Astrocyte (in vitro differentiated cells and primary cell): ENCODE measurements around the gene TNXB. TPM values are rescaled to one million over a fixed set of nuclear protein-coding genes. Genes with fewer than 3 reads are reported as not detected.

Experiments
- DNase-seq: peaks from one replicate; pipeline ENCODE4 v3.0.0-alpha.2; 2010; ENCODE audit warnings: low read depth
- FAIRE-seq: peaks from 2 replicates; lab custom pipeline; 2011; peaks lifted over from hg19 to GRCh38; lab: Jason Lieb, UNC
- H2AFZ ChIP-seq: 2 replicates; pipeline ENCODE4 v1.6.0; 2012; ENCODE audit warnings: low read depth, low read length, inconsistent platforms
- H3K27ac ChIP-seq: 2 replicates; pipeline ENCODE4 v1.5.1; 2011; ENCODE audit warnings: low read depth, low read length, inconsistent platforms
- H3K27me3 ChIP-seq: 2 replicates; pipeline ENCODE4 v1.6.0; 2011; ENCODE audit warnings: low read length, inconsistent platforms; ENCODE audit not compliant: insufficient read depth
- H3K36me3 ChIP-seq: 2 replicates; pipeline ENCODE4 v1.5.1; 2011; ENCODE audit warnings: low read length, inconsistent platforms; ENCODE audit not compliant: insufficient read depth
- H3K4me1 ChIP-seq: 2 replicates; pipeline ENCODE4 v1.5.1; 2011; ENCODE audit warnings: low read length, inconsistent platforms; ENCODE audit not compliant: insufficient read depth
- H3K4me2 ChIP-seq: 2 replicates; pipeline ENCODE4 v1.6.0; 2012; ENCODE audit warnings: low read length, inconsistent platforms
- H3K4me3 ChIP-seq: 2 replicates; pipeline ENCODE4 v1.5.1; 2011; ENCODE audit warnings: low read depth, mild to moderate bottlenecking, low read length, inconsistent platforms; ENCODE audit not compliant: insufficient read depth
- H3K79me2 ChIP-seq: 2 replicates; pipeline ENCODE4 v1.6.0; 2012; ENCODE audit warnings: mild to moderate bottlenecking, low read length, inconsistent platforms; ENCODE audit not compliant: insufficient read depth
- H3K9ac ChIP-seq: 2 replicates; pipeline ENCODE4 v1.6.0; 2012; ENCODE audit warnings: mild to moderate bottlenecking, low read length, inconsistent platforms
- H3K9me3 ChIP-seq: 2 replicates; pipeline ENCODE4 v1.5.1; 2012; ENCODE audit warnings: low read depth, mild to moderate bottlenecking, low read length, inconsistent platforms; ENCODE audit not compliant: insufficient read depth
- H4K20me1 ChIP-seq: 2 replicates; pipeline ENCODE4 v1.6.0; 2012; ENCODE audit warnings: low read length, inconsistent platforms; ENCODE audit not compliant: insufficient read depth
- H3K27ac Mint-ChIP-seq: one replicate; pipeline ENCODE4 v1.8.0; 2021; ENCODE audit warnings: mild to moderate bottlenecking, mixed read lengths; ENCODE audit not compliant: unreplicated experiment
- H3K27me3 Mint-ChIP-seq: one replicate; pipeline ENCODE4 v1.8.0; 2021; ENCODE audit warnings: low read depth, mixed read lengths; ENCODE audit not compliant: unreplicated experiment
- H3K36me3 Mint-ChIP-seq: one replicate; pipeline ENCODE4 v1.8.0; 2021; ENCODE audit warnings: low read depth, mixed read lengths; ENCODE audit not compliant: unreplicated experiment
- H3K4me1 Mint-ChIP-seq: one replicate; pipeline ENCODE4 v1.8.0; 2021; ENCODE audit warnings: low read depth, mixed read lengths; ENCODE audit not compliant: unreplicated experiment
- H3K4me3 Mint-ChIP-seq: one replicate; pipeline ENCODE4 v1.8.0; 2021; ENCODE audit warnings: mild to moderate bottlenecking, moderate library complexity, mixed read lengths; ENCODE audit not compliant: unreplicated experiment
- H3K9me3 Mint-ChIP-seq: one replicate; pipeline ENCODE4 v1.8.0; 2021; ENCODE audit warnings: mild to moderate bottlenecking, mixed read lengths; ENCODE audit not compliant: unreplicated experiment
- CTCF ChIP-seq: IDR thresholded peaks from 2 replicates; pipeline ENCODE4 v1.5.1; 2011; ENCODE audit warnings: low read depth, mild to moderate bottlenecking, inconsistent platforms, low read length, moderate library complexity; ENCODE audit not compliant: insufficient read depth
- EZH2 ChIP-seq: IDR thresholded peaks from 2 replicates; pipeline ENCODE4 v1.6.1; 2012; ENCODE audit warnings: mild to moderate bottlenecking, low read length, inconsistent platforms; ENCODE audit not compliant: insufficient read depth
- total RNA-seq: library from RNA; stranded (reverse); gene quantifications from 2 replicates; pipeline ENCODE4 v1.2.1, GENCODE V29; 2021

TNXB gene
- total RNA-seq, 1 donor from 2014 or later = 2.3 TPM

GRCh38 chr6:32149932-32150870 lies 41.1 kb upstream of the TNXB start:
- no peak for FAIRE-seq
- no peak overlapping the region for H3K27ac Mint-ChIP-seq
- Histone ChIP-seq H3K27me3 (peaks cover 37% of the 10 kb centered on the region), H3K9me3 (no peaks in the 10 kb centered on the region), H3K4me3 (no peak overlapping the region), H3K4me1 (peaks cover 21% of the 10 kb centered on the region), H2AFZ (no peak overlapping the region), H3K9ac (no peak overlapping the region), H3K27ac (no peak overlapping the region), H4K20me1 (peaks cover 3% of the 10 kb centered on the region), H3K4me2 (no peak overlapping the region), H3K79me2 (peaks cover 11% of the 10 kb centered on the region), H3K36me3 (no peaks in the 10 kb centered on the region)
- peaks cover 27% of the 10 kb centered on the region for H3K4me1 Mint-ChIP-seq
- H3K9me3 Mint-ChIP-seq = peaks cover 9% of the 10 kb centered on the region
- H3K4me3 Mint-ChIP-seq = peak overlapping the region; percentile 45
- H3K36me3 Mint-ChIP-seq = peaks cover 8% of the 10 kb centered on the region
- peaks cover 33% of the 10 kb centered on the region for H3K27me3 Mint-ChIP-seq
- DNase-seq = no peak
- TF ChIP-seq CTCF = no peak
- no peak for TF ChIP-seq EZH2

GRCh38 chr6:32149092-32149755 lies 40.1 kb upstream of the TNXB start:
- H3K4me1 ChIP-seq = peaks cover 16% of the 10 kb centered on the region
- FAIRE-seq (no peak), DNase-seq (no peak)
- no peaks in the 10 kb centered on the region for H4K20me1 ChIP-seq
- H3K4me2 ChIP-seq = peak overlapping the region; percentile 66
- H3K4me3 ChIP-seq = peak overlapping the region; percentile 35
- no peak overlapping the region for H3K4me3 Mint-ChIP-seq
- peaks cover 9% of the 10 kb centered on the region for H3K9me3 Mint-ChIP-seq
- peaks cover 33% of the 10 kb centered on the region for H3K27me3 Mint-ChIP-seq
- no peak overlapping the region for H3K27ac Mint-ChIP-seq
- no peak overlapping the region for H3K9ac ChIP-seq
- H3K9me3 ChIP-seq = no peaks in the 10 kb centered on the region
- peak overlapping the region; percentile 61 for H2AFZ ChIP-seq
- TF ChIP-seq CTCF (no peak), EZH2 (peak; percentile 1)
- H3K36me3 ChIP-seq = no peaks in the 10 kb centered on the region
- peaks cover under 1% of the 10 kb centered on the region for H3K79me2 ChIP-seq
- H3K4me1 Mint-ChIP-seq = peaks cover 22% of the 10 kb centered on the region
- H3K27me3 ChIP-seq = peaks cover 37% of the 10 kb centered on the region
- H3K27ac ChIP-seq = no peak overlapping the region
- H3K36me3 Mint-ChIP-seq = peaks cover 6% of the 10 kb centered on the region
